ENCODE data around the gene GALNT17.

GALNT17 gene

DNA sequence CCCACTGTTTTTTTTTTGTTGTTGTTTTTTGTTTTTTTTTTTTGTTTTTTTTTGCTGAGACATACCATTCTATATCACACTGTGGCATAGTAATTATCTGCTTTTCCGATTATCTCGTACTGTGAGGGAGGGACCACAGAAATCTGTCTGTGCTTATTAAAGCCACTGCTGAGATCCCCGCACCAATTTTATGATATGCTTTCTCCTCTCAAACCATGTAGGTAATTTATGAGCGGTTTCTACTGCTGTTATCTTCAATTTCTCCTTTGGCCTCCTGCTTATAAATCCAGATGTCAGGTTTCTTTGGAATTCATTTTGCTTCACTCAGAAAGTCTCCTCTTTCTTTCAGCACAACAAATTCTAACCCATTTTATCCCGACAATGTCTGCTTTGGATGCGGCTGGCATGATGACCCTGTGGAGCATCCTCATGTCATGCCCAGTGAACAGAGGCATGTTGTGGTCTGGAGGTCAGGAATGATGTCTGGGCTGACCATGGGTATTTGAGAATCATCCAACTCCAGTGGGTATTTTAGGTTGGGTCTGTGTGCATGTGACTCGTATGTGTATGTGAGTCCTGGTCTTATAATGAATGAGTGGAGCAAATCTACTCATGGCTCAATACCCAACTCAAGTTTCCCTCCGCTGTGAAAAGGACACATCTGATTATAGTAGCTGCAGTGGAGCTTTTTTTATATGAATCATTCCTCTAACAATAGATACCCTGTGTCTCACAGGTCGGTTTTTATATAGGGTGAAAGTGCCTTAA, 213.4 kb downstream of the GALNT17 start:
- DNase-seq: no peak

DNA sequence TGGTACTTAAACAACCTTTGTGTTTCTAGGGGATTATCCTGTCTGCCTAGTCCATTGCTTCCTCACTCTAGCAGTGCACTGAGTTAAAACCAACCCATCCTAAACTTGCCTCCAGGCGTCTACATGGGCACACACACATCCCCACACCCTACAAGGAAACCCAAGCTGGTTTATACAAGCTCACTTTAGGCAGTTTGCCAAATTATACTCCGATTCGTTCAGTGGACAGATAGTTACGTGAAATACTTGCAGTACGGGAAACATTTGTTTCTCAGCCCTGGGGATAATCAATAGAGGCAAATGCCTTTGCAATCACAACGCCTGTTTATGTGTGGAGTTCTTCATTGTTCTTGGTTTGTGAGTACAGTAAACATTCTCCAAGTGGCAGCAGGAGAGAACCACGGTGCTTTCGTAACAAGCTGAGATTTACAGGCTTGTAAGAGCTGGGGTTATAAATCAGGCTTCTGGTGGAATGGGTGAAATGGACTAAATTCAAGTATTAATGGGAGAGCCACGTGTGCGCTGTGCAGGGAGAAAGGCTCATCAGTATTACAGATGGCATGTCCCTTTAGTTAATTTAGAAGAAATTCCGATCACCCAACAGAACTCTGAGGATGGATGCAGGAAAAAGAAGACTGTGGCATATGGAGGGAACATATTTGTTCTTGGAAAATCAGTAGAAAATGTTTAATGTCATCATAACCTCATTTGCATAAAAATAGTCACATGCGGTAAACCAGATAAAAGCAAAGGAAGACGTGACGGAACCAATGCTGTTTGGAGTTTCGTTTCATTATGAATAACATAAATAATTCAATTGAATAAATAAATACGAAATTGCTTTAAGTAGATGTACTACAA, 217.1 kb downstream of the GALNT17 start:
- DNase-seq: no peak

DNA sequence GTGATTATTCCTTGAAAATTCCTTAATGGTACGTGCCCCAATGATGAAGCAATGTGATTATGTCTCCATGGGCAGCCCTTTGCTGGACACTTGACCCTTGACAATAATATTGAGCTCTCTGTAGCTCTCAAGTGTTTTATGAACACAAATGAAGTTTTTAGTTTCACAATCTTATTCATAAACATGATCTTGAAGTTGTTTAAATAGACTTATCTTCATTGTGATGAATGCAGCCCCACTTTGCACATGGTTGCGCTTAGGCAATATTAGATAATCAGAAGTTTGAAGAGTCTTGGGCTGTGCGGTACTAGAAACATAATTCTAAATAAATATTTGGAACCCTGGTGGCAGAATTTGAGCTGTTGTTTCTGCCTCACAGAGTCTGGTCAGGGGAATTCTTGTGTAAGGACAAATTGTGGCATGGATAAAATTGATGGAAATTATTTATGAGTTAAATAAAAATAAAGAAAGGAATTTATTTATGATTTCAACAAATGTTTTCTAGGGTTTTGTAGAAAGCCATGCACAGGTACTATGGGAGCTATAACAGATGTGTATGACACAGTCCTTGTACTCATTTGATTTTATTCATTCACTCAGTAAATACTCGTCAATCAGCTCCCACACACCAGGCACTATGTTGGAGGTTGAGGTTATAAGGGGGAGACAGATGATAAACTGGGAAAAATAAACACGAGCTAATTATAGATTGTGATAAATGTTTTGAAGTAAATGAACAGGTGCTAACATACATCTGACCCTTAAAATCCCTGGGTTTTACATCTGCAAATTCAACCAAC, 217.9 kb downstream of the GALNT17 start:
- DNase-seq: no peak

DNA sequence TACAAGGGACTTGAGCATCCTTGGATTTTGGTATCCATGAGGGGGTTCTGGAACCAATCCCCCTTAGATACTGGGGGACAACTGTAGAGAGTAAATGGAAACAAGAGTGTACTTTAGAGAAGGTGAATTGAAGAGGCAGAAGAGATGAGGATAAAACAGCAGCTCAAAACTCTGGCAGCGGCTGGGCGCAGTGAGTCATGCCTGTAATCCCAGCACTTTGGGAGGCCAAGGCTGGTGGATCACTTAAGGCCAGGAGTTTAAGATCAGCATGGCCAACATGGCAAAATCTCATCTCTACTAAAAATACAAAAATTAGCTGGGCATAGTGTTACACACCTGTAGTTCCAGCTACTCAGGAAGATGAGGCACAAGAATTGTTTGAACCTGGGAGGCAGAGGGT, 218.7 kb downstream of the GALNT17 start:
- no peak for DNase-seq

DNA sequence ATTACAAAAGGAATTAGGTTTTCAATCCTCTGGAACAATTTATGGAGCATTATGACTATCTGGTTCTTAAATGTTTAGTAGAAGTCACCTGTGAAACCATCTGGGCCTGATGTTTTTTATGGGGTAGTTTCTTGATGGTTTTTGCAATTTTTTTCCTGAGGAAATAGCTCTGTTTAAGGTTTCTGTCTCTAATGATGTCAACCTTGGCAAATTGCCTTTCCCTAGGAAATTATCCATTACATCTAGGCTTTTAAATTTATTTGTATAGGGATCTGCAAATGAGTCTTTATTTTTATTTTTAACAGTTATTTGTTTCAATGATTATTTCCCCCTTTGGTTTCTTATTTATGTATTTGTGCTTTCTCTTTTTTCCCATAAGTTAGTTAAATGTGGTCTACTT, 222.8 kb downstream of the GALNT17 start:
- DNase-seq: no peak

DNA sequence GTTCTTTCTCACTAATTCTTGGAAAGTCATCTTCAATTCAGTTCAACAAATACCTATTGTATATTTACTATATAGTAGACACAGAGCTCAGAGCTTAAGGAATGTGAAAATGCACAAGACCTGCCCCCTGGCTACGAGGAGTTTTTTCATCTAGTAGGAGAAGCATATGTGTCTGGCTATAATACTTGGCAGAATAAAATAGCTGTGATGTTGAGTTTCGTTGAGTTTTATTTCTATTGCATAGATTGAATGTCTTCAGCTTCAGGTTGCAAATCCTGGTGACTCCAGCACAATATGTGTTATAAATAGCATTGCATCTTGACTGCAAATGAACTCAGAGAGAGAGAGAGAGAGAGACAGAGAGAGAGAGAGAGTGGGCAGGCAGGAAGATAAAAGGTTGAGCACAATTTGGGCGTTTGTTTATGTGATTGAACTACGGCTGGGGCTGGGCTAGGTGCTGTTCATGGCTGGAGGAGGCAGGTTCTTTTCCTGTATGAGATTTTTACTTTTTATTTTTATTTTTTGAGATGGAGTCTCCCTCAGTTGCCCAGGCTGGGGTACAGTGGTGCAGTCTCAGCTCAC, 229.6 kb downstream of the GALNT17 start:
- no peak for DNase-seq

DNA sequence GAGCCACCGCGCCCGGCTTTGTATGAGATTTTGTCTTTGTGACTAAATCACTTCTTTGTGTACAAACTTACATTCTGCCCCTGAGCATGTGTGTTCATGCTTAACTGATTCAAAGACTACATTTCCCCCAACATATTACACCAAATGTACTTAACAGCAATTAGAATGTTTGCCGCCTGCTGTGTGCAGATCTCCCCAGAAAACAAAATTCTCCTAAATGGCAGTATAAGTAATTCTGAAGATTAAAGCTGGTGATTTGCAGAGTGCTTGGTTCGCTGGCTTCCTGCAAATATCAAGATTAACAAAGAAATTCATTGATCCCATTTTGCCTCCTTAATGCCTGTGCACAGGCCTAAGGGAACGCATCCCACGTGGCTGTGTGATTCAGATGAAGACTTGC, 230.3 kb downstream of the GALNT17 start:
- DNase-seq: no peak

DNA sequence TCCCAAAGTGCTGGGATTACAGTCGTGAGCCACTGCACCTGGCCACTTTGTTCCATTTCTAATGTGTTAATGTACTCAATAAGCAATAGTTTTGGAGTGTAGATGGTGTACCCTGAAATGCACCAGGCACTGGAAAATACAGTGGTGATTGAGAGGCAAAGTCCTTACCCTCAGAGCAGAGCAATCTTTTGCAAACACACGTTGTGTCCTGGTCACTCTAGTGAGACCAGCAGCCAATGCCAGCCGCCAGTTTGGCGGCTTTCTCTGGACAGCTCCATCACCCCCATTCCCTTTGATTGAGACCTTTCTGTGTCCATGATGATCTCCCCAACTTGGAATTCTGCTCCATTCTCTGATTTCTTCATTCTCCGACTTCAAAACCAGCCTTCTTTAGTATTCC, 231.3 kb downstream of the GALNT17 start:
- DNase-seq: no peak

DNA sequence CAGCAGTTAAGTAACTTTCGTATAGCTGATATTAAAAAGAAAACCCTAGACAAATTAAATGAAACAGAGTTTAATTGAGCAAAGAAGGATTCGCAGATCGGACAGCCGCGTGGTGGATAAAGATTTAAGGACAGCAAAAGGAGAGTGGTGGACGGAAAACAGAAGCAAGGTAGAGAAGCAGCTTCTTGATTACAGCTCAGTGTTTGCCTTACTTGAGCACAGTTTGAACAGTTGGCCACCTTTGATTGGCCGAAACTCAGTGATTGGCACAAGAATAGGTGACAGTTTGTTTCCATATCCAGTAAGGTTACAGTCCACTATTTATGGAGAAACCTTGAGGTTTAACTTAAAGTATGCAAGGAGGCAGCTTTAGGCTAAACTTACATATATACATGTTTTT, 231.7 kb downstream of the GALNT17 start:
- DNase-seq: no peak

DNA sequence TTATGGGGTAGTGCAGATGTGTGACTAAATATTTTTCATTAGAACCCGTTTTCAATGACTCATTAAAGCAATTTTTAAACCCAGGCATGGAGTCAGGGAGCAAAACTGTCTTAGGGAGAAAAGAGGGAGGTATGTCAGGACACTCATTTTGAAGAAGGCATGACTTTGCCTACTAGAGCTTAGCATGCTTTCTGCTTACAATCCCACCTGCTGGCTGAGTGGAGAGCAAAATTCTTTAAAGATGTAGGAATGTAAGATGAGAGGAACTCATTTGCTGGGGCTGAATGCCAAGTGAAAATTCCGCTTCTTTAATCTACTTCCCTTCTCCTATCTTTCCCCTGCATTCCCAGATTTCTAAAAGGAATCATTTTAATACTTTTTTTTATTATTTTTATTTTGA, 232.6 kb downstream of the GALNT17 start:
- DNase-seq: no peak

DNA sequence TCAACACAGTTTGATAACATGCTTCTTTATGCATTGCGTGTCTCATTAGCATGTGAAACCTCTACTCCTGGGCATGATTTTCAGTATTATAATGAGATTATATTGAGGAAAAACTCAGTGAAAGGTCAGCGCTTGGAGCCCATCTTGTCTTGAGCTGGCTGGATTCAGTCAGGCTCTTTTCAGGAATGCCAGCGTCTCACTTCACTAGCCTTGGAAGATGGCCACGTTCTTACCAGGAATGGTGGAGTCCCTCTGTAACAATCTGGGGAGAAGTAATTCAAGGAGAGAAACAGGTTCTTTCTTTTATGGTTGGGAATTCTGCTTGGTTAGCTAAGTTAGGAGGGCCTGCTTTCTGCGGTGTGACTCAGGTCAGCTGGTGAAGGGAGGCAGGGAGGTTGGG, 241.0 kb downstream of the GALNT17 start:
- no peak for DNase-seq

DNA sequence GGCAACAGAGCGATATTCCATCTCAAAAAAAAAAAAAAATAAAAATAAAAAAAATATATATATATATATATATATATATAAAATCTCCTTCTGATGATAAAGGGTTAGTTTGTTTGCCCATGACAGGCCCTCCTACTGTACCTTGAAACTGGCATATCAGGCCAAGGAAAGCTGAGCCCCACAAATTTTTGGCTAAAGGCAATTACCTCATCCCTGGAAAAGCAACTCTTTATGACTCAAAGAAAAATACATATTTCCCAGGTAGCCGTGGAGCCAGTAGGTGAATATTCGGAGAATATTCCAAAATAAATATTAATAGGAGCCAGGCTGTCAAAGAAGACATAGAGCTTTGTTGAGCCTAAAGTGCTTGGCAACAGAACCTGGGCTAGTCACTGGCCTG, 245.1 kb downstream of the GALNT17 start:
- DNase-seq: no peak

DNA sequence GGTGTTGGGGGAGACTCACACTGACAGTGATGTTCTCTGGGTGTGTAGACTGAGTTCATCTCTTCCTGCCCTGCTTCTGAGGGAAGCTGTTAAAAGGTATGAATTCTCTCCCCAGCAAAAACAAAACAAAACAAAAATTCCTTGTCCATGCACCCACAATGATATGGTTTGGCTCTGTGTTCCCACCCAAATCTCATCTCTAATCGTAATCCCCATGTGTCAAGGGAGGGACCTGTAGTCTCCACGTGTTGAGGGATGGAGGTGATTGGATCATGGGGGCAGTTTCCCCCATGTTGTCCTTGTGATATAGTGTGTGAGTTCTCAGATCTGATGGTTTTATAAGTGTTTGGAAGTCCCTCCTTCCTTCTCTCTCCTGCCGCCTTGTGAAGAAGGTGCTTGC, 245.5 kb downstream of the GALNT17 start:
- no peak for DNase-seq

DNA sequence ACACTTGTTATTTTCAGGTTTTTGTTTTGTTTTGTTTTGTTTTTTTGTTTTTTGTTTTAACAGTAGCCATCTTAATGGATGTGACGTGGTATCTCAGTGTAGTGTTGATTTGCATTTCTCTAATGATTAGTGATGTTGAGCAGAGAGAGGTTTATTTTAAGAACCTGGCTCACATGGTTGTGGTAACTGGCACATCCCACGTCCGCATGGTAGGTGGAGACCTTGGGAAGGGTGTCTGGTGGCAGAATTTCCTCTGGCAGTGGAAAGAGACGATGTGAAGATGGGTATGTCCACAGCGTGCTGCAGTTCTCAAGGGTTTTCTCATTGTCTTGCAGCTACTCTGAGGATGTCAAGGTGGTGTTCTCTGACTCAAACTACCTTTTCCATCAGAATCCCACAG, 252.2 kb downstream of the GALNT17 start:
- DNase-seq: no peak

DNA sequence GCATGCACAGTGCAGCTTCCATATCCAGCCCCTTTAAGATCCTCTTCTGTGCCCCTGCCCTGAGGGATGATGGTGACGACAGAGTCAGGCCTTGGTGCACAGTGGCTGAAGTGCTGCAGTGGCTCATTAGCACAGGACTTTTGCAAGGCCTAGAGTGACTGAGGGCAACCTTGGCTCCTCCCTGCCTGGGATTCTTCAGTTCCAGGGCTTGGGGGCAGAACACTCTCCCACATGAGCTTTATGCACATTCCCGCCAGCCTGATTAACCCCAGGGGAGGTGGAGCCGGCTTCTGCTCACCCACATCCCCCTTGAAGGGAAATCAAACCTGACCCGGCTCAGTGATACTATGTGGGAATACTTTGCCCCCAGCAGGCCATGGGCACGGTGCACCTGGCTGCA, 253.4 kb downstream of the GALNT17 start:
- no peak for DNase-seq

DNA sequence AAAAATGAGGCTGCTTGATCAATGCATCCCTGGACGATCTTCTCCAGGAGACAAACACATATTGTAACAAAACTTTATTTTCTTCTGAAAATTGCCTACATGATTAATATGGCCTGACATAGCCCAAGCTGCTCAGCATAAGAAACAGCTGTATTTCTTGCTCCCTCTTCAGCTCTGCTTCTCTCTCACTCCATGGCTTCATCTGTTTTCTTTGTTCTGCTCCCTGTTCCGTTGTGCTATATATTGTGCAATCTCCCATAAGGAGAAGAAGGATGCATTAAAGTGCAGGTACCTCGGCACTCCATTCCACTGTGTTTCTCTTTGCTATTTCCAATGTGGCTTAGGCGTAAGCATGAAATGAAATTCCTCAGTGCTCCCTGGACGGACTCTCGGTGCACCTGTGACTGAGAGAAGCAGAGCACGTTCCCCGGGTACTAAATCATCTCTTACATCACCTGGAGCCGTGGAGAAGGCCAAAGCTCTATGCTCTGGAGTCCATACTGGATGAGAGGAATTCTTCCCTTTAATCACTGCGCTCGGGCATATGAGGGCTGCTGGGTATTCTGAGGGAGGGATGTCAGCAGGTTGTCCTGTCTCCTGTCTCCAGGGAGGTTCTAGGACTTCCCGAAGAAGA, 254.3 kb downstream of the GALNT17 start:
- no peak for DNase-seq

DNA sequence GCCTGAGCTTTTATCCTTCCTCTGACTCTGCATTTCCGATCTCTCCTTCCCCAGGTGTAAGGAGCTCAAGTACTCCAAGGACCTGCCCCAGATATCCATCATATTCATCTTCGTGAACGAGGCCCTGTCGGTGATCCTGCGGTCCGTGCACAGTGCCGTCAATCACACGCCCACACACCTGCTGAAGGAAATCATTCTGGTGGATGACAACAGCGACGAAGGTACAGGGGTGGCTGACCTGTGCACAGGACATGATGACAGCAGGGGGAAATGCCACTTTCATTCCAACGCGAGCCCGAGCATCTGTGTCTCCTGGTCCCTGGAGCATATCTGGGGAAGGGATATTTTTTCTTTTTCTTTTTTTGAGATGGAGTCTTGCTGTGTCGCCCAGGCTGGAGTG, 256.2 kb downstream of the GALNT17 start:
- DNase-seq: no peak

DNA sequence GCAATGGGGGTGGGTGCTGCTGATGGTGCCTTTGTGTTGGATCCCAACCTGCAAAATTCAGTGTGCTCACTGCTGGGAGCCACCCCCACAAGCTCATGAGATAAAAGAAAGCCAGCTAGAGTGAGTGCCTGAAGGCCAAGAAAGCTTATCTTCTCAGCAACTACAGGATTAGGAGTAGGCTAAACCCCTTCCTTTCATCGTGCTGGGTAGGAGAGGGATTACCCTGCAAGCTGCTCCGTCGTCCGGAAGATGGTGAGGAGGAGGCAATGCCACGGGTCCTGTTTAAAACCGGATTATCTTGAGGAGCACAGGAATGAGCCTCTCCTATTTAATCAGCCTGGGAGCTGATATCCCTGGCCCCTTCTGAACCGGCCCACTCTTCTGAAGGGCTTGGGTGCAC, 258.0 kb downstream of the GALNT17 start:
- DNase-seq: no peak

DNA sequence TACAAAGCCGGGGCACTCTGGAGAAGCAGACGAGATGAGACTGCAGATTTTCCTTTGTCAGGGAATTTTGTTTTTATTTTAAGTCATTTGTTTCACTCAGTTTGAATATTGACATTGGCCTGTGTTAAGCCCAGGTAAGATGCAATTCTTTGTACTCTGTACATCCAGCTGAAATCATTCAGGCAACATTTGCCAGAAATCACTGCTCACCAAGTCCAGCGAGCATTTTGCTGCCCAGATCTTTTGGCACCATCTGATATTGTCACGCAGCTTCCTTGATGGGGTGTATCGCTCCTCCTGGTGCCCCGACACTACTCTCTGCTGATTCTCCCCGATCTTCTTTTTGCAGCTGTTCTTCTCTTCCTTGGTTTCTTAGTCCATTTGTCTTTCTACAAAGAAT, 261.7 kb downstream of the GALNT17 start:
- no peak for DNase-seq

DNA sequence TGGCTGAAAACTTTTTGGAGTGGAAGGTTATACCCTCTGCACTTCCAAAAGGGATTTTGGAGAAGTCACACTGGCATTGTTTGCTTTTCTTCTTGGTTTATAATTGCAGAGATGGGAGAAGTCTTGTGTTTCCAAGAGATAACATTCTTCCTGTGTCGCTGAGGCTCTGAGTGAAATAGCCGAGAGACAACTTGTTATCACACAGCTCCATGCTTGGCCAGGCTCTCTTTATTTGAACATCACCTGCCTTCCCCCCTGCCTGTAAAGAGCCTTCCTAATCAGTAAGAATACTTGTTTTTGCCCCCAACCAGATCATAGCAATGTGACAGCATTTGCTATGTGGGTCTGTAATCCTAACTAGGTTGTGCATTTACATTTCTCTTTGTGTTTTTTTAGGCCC, 270.7 kb downstream of the GALNT17 start:
- DNase-seq: no peak

DNA sequence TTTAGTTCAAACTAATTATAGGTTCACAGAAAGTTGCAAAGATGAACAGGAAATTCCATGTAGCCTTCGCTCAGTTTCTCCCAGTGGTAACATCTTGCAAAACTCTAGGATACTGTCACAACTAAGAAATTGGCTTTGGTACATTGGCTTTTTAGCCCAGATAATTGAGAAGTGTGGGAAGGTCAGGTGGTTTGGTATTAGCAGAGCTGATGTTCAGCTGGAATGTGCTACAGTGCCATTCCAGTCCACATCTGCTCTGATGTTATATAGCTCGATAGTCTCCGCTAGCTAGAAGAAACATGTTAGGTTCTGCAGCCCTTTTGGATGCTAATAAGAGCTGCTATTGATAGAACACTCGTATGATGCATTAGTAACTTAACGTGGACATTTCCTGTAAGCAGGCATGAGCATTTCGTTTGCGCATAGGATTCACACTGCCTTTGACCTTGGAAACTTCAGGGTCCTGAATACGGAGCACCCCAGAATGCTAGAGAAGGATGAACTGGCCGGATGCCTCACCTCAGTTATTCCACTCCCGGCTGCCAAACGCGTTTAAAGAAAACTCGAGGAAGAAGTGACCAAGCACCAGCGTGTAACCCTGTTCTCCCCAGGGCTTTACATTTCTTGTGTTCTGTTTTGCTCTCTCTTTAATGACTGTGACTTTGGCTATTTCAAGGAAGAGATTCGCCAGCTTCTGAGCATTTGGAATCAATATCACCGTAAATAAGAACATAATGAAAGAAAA, 271.4 kb downstream of the GALNT17 start:
- no peak for DNase-seq

Data from stimulated activated CD8-positive, alpha-beta memory T cell treated with anti-CD3 and anti-CD28 coated beads, Interleukin-4, amount 100 ng/mL, for 48 hours (primary cell).